Mesenchymal stem cell (in vitro differentiated cells and primary cell): ENCODE results near the gene ARFGAP3.

Source experiments
- DNase-seq: peaks from one replicate; pipeline ENCODE4 v3.0.0-alpha.2; 2013
- H2AFZ ChIP-seq: one replicate; pipeline ENCODE4 v1.6.1; 2013; ENCODE audit warnings: low read depth, mild to moderate bottlenecking, control low read depth, inconsistent platforms, low read length, moderate library complexity
- H2AK5ac ChIP-seq: 2 replicates; pipeline ENCODE4 v1.6.1; 2013; ENCODE audit warnings: low read length, moderate library complexity, mild to moderate bottlenecking, inconsistent platforms; ENCODE audit not compliant: severe bottlenecking
- H2BK120ac ChIP-seq: one replicate; pipeline ENCODE4 v1.6.1; 2013; ENCODE audit warnings: low read depth, mild to moderate bottlenecking, inconsistent platforms, low read length, moderate library complexity
- H2BK12ac ChIP-seq, 2 experiments: one replicate each; pipeline ENCODE4 v1.6.1; 2013; ENCODE audit warnings: inconsistent platforms in 2 of 2, low read length in 2 of 2, mild to moderate bottlenecking in 2 of 2, moderate library complexity in 2 of 2, control low read depth in 1 of 2
- H2BK15ac ChIP-seq: one replicate; pipeline ENCODE4 v1.6.1; 2013; ENCODE audit warnings: mild to moderate bottlenecking, low read depth, inconsistent platforms; ENCODE audit not compliant: poor library complexity, severe bottlenecking
- H2BK5ac ChIP-seq: 2 replicates; pipeline ENCODE4 v1.6.1; 2013; ENCODE audit warnings: low read depth, mild to moderate bottlenecking, low read length, control low read depth, inconsistent platforms; ENCODE audit not compliant: poor library complexity, severe bottlenecking
- H3K14ac ChIP-seq, 2 experiments: one replicate each; pipeline ENCODE4 v1.6.1; 2013; ENCODE audit warnings: inconsistent platforms in 2 of 2, low read length in 2 of 2, control low read depth in 1 of 2, mild to moderate bottlenecking in 1 of 2, moderate library complexity in 1 of 2
- H3K18ac ChIP-seq, 2 experiments: one replicate each; pipeline ENCODE4 v1.6.1; 2013; ENCODE audit warnings: inconsistent platforms in 2 of 2, low read length in 2 of 2, control low read depth in 1 of 2, low read depth in 1 of 2, mild to moderate bottlenecking in 1 of 2
- H3K23ac ChIP-seq, 2 experiments: one replicate each; pipeline ENCODE4 v1.6.1; 2013; ENCODE audit warnings: inconsistent platforms in 2 of 2, low read length in 2 of 2, mild to moderate bottlenecking in 2 of 2, moderate library complexity in 2 of 2, control low read depth in 1 of 2
- H3K27ac ChIP-seq: 2 replicates; pipeline ENCODE4 v1.5.1; 2013; ENCODE audit warnings: mild to moderate bottlenecking, moderate library complexity, low read length, control low read depth, inconsistent platforms; ENCODE audit not compliant: poor library complexity, severe bottlenecking
- H3K27me3 ChIP-seq, 2 experiments: 2 replicates each; pipeline versions ENCODE4 v1.6.1 to v1.7.0; 2013; ENCODE audit warnings: low read length in 2 of 2, mild to moderate bottlenecking in 2 of 2, moderate library complexity in 2 of 2, control low read depth in 1 of 2, inconsistent platforms in 1 of 2; ENCODE audit not compliant: control insufficient read depth in 1 of 2, insufficient read depth in 1 of 2
- H3K36me3 ChIP-seq, 2 experiments: 2 replicates each; pipeline versions ENCODE4 v1.6.1 to v1.7.0; 2013; ENCODE audit warnings: low read length in 2 of 2, control low read depth in 1 of 2, inconsistent platforms in 1 of 2, low read depth in 1 of 2, mild to moderate bottlenecking in 1 of 2; ENCODE audit not compliant: insufficient read depth in 2 of 2, control insufficient read depth in 1 of 2
- H3K4ac ChIP-seq, 2 experiments: one replicate each; pipeline ENCODE4 v1.6.1; 2013; ENCODE audit warnings: inconsistent platforms in 2 of 2, low read length in 2 of 2, mild to moderate bottlenecking in 2 of 2, moderate library complexity in 2 of 2, control low read depth in 1 of 2, low read depth in 1 of 2
- H3K4me1 ChIP-seq: 2 replicates; pipeline ENCODE4 v1.6.1; 2013; ENCODE audit warnings: low read depth, low read length, control low read depth; ENCODE audit not compliant: control insufficient read depth, insufficient read depth
- H3K4me2 ChIP-seq: 2 replicates; pipeline ENCODE4 v1.6.1; 2013; ENCODE audit warnings: low read length, mild to moderate bottlenecking, inconsistent platforms; ENCODE audit not compliant: poor library complexity, severe bottlenecking
- H3K4me3 ChIP-seq, 2 experiments: 2 replicates each; pipeline versions ENCODE4 v1.5.1 to v1.7.0; 2013; ENCODE audit warnings: low read length in 2 of 2, mild to moderate bottlenecking in 2 of 2, control low read depth in 1 of 2, low read depth in 1 of 2; ENCODE audit not compliant: insufficient read depth in 1 of 2
- H3K79me1 ChIP-seq: replicated peaks from 2 replicates; pipeline ENCODE4 v1.6.1; 2013; ENCODE audit warnings: mild to moderate bottlenecking, control low read depth, low read length, inconsistent platforms; ENCODE audit not compliant: poor library complexity, severe bottlenecking
- H3K9ac ChIP-seq: 2 replicates; pipeline ENCODE4 v1.7.0; 2013; ENCODE audit warnings: mild to moderate bottlenecking, low read length, moderate library complexity
- H3K9me3 ChIP-seq: 2 replicates; pipeline ENCODE4 v1.7.0; 2013; ENCODE audit warnings: mild to moderate bottlenecking, low read length; ENCODE audit not compliant: control insufficient read depth
- H4K8ac ChIP-seq: one replicate; pipeline ENCODE4 v1.6.1; 2013; ENCODE audit warnings: inconsistent platforms, mild to moderate bottlenecking, low read length, moderate library complexity
- H4K91ac ChIP-seq: one replicate; pipeline ENCODE4 v1.6.1; 2013; ENCODE audit warnings: mild to moderate bottlenecking, low read length, inconsistent platforms
- WGBS: methylation state at CpG from one replicate; pipeline ENCODE4 v1.1.7; 2013; ENCODE audit warnings: mixed read lengths; 5-methylcytosine and 5-hydroxymethylcytosine counted together

The ARFGAP3 gene

DNA sequence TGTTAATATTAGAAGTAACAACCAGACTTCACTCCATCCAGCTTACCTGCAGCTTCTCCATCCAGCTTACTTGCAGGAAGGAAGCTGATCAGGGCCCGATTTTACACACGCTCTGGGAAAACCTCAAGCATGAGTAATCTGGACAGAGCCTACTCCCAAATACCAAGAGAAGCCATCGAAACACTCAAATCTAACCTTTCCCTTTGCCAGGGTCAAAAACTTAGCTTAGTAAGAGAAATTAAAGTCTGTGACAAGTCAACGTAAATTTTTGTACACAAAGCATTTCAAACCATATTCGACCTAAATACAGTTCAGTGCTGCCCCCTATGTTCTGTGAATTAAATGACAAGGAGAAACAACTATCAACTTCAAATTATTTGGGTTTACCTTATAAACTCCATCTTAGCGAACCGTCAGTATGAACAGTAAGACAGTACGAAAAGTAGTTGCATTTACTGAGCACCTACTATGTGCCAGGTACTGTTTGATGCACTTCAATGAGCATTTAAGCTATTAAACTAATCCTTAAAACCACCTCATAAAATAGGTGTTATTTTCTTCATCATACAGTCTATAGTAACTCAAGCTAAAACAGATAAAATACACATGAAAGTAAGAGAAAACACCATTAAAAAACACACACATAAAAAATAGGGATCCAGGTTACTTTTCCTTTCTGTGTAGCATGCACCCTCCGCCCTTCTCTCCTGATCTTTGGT, 36.9 kb downstream of the ARFGAP3 start:
- peak; percentile 79 for DNase-seq
- 53% methylated on average over 9 of the region's 9 CpGs for WGBS
- H2BK120ac ChIP-seq = no peak overlapping the region
- H3K36me3 ChIP-seq = peaks cover 36 to 79% of the 10 kb centered on the region in 2 experiments
- no peak overlapping the region for H2BK15ac ChIP-seq
- no peak overlapping the region for H3K4ac ChIP-seq
- H3K4me2 ChIP-seq = no peak overlapping the region
- H3K4me1 ChIP-seq = peaks cover 5% of the 10 kb centered on the region
- H3K27ac ChIP-seq = peak overlapping the region; percentile 17
- H2BK12ac ChIP-seq = no peak overlapping the region
- H2AK5ac ChIP-seq = no peak overlapping the region
- H3K9me3 ChIP-seq = peaks cover 8% of the 10 kb centered on the region
- no peak overlapping the region for H3K14ac ChIP-seq
- no peaks in the 10 kb centered on the region for H3K27me3 ChIP-seq
- H4K8ac ChIP-seq = no peak overlapping the region
- no peak overlapping the region for H3K4me3 ChIP-seq
- H3K9ac ChIP-seq = peak overlapping the region; percentile 67
- H3K79me1 ChIP-seq = peaks cover 20% of the 10 kb centered on the region
- H3K18ac ChIP-seq = no peak overlapping the region
- no peak overlapping the region for H2AFZ ChIP-seq
- no peak overlapping the region for H2BK5ac ChIP-seq
- no peak overlapping the region for H4K91ac ChIP-seq
- no peak overlapping the region for H3K23ac ChIP-seq

DNA sequence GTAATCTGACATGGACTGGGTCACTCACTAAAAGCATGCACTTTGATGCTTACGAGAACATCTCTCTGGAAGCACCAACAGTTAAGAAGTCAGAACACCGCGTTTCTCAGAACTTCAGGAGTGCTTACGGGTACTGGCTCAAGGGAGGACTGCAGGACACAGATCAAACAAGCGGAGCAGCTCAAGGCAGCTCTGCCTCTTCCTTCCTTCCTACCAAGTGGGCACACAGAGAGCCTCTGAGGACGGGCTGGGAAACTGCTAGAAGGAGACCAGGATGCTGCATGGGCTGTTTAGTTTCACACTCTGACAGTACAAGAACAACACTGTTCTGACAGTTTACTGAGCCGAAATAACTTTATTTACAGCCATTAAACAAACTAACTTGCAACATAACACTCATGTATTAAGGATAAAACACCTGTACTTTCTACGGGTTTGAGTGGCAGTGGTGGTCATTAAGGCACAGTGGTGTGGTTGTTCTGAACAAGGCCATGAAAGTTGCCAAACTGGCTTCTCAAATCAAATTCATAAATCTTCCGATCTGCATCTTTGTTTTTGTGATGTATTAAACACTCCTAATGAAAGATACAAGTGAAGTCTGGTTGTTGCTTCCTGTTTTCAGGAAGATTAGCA, 37.5 kb downstream of the ARFGAP3 start:
- no peak overlapping the region for H3K23ac ChIP-seq
- no peak overlapping the region for H3K4me2 ChIP-seq
- no peak overlapping the region for H2BK120ac ChIP-seq
- no peak overlapping the region for H2BK12ac ChIP-seq
- no peak overlapping the region for H3K18ac ChIP-seq
- no peak overlapping the region for H2AK5ac ChIP-seq
- H2BK5ac ChIP-seq = no peak overlapping the region
- no peak overlapping the region for H4K91ac ChIP-seq
- H3K27ac ChIP-seq = peak overlapping the region; percentile 17
- peaks cover 8% of the 10 kb centered on the region for H3K9me3 ChIP-seq
- H3K4me1 ChIP-seq = peaks cover 5% of the 10 kb centered on the region
- no peak overlapping the region for H3K4me3 ChIP-seq
- DNase-seq = no peak
- peaks cover 32 to 79% of the 10 kb centered on the region in 2 experiments for H3K36me3 ChIP-seq
- H2BK15ac ChIP-seq = no peak overlapping the region
- H3K4ac ChIP-seq = no peak overlapping the region
- H3K79me1 ChIP-seq = peaks cover 16% of the 10 kb centered on the region
- H2AFZ ChIP-seq = no peak overlapping the region
- H4K8ac ChIP-seq = no peak overlapping the region
- 89% methylated on average over 8 of the region's 9 CpGs for WGBS
- peak overlapping the region; percentile 5 for H3K9ac ChIP-seq
- no peaks in the 10 kb centered on the region for H3K27me3 ChIP-seq
- H3K14ac ChIP-seq = no peak overlapping the region

- Histone ChIP-seq H3K9me3 (peaks cover 8% of the 10 kb centered on the region), H3K36me3 (peaks cover 33 to 78% of the 10 kb centered on the region in 2 experiments), H3K27ac (no peak overlapping the region), H2BK15ac (no peak overlapping the region), H3K4ac (no peak overlapping the region), H2BK12ac (no peak overlapping the region), H4K8ac (no peak overlapping the region), H2AK5ac (no peak overlapping the region), H3K79me1 (peaks cover 12% of the 10 kb centered on the region), H2BK5ac (no peak overlapping the region), H2AFZ (no peak overlapping the region), H3K14ac (no peak overlapping the region), H3K4me1 (peaks cover 5% of the 10 kb centered on the region), H3K23ac (no peak overlapping the region), H3K4me2 (no peak overlapping the region), H4K91ac (no peak overlapping the region), H3K27me3 (no peaks in the 10 kb centered on the region), H2BK120ac (no peak overlapping the region), H3K4me3 (no peak overlapping the region), H3K9ac (no peak overlapping the region), H3K18ac (no peak overlapping the region)
- no peak for DNase-seq
- WGBS = 98% methylated on average over 2 of the region's 3 CpGs
Observed at GRCh38 chr22:42817556-42817955, 39.5 kb downstream of the ARFGAP3 start.

- H3K18ac ChIP-seq = no peak overlapping the region
- H2BK5ac ChIP-seq = no peak overlapping the region
- H3K4me2 ChIP-seq = no peak overlapping the region
- no peak overlapping the region for H4K8ac ChIP-seq
- H2BK120ac ChIP-seq = no peak overlapping the region
- no peak overlapping the region for H3K23ac ChIP-seq
- no peak overlapping the region for H2BK15ac ChIP-seq
- H2AFZ ChIP-seq = no peak overlapping the region
- H3K79me1 ChIP-seq = peaks cover 13% of the 10 kb centered on the region
- no peaks in the 10 kb centered on the region for H3K27me3 ChIP-seq
- H3K9ac ChIP-seq = no peak overlapping the region
- H3K27ac ChIP-seq = no peak overlapping the region
- DNase-seq = no peak
- no peak overlapping the region for H2BK12ac ChIP-seq
- peaks cover under 1% of the 10 kb centered on the region for H3K9me3 ChIP-seq
- 100% methylated on average over 3 of the region's 3 CpGs for WGBS
- no peak overlapping the region for H2AK5ac ChIP-seq
- H3K4ac ChIP-seq = no peak overlapping the region
- no peak overlapping the region for H3K4me3 ChIP-seq
- no peak overlapping the region for H4K91ac ChIP-seq
- peaks cover 5% of the 10 kb centered on the region for H3K4me1 ChIP-seq
- no peak overlapping the region for H3K14ac ChIP-seq
- H3K36me3 ChIP-seq = peaks cover 27 to 76% of the 10 kb centered on the region in 2 experiments
Observed at GRCh38 chr22:42816336-42816735, 40.7 kb downstream of the ARFGAP3 start.
